ENCODE results near the gene BRICD5.

BRICD5 gene

GRCh38 chr16:2232094-2232990, 21.7 kb upstream of the BRICD5 start:
- no peak for TF ChIP-seq CTCF (conservative IDR thresholded peaks at IDR 0.05; ENCODE audit: control insufficient read depth, insufficient read depth, low read depth, low read length)
- no peak for DNase-seq (ENCODE audit: low read depth)
- H3K4me3 ChIP-seq (ENCODE audit: control insufficient read depth, low read depth, low read length) = no peak overlapping the region

GRCh38 chr16:2231016-2231931, 20.6 kb upstream of the BRICD5 start:
- H3K4me3 ChIP-seq (ENCODE audit: control insufficient read depth, low read depth, low read length) = no peak overlapping the region
- TF ChIP-seq CTCF (conservative IDR thresholded peaks at IDR 0.05; ENCODE audit: control insufficient read depth, insufficient read depth, low read depth, low read length) = no peak
- DNase-seq (ENCODE audit: low read depth) = no peak

GRCh38 chr16:2230376-2230775, 19.7 kb upstream of the BRICD5 start:
- no peak overlapping the region for H3K4me3 ChIP-seq (ENCODE audit: control insufficient read depth, low read depth, low read length)
- no peak for TF ChIP-seq CTCF (conservative IDR thresholded peaks at IDR 0.05; ENCODE audit: control insufficient read depth, insufficient read depth, low read depth, low read length)
- no peak for DNase-seq (ENCODE audit: low read depth)

GRCh38 chr16:2229632-2230250, 19.1 kb upstream of the BRICD5 start:
- no peak overlapping the region for H3K4me3 ChIP-seq (ENCODE audit: control insufficient read depth, low read depth, low read length)
- TF ChIP-seq CTCF (conservative IDR thresholded peaks at IDR 0.05; ENCODE audit: control insufficient read depth, insufficient read depth, low read depth, low read length) = no peak

GRCh38 chr16:2229091-2229490, 18.4 kb upstream of the BRICD5 start:
- no peak for DNase-seq (ENCODE audit: low read depth)
- H3K4me3 ChIP-seq (ENCODE audit: control insufficient read depth, low read depth, low read length) = no peak overlapping the region
- TF ChIP-seq CTCF (conservative IDR thresholded peaks at IDR 0.05; ENCODE audit: control insufficient read depth, insufficient read depth, low read depth, low read length) = no peak

More at GRCh38 chr16:2229632-2230250, 19.1 kb upstream of the BRICD5 start:
- DNase-seq (ENCODE audit: low read depth) = no peak

- no peak for TF ChIP-seq CTCF (conservative IDR thresholded peaks at IDR 0.05; ENCODE audit: control insufficient read depth, insufficient read depth, low read depth, low read length)
- no peak overlapping the region for H3K4me3 ChIP-seq (ENCODE audit: control insufficient read depth, low read depth, low read length)
- no peak for DNase-seq (ENCODE audit: low read depth)
Measured at GRCh38 chr16:2228161-2228824, 17.6 kb upstream of the BRICD5 start.

Data from fibroblast of mammary gland (primary cell).